Small intestine (tissue), 7 donors: Measurements from ENCODE around the gene NFE2L1. TPM values are rescaled to one million over a fixed set of nuclear protein-coding genes. Genes with fewer than 3 reads are reported as not detected.

Source experiments
- DNase-seq, 2 donors: peaks; one replicate each; pipeline versions ENCODE4 v3.0.0 to v3.0.0-alpha.2; 2013
- FAIRE-seq: peaks from 2 replicates; lab custom pipeline; 2012; peaks lifted over from hg19 to GRCh38; lab: Jason Lieb, UNC
- H3K27ac ChIP-seq, 3 donors: one replicate each; pipeline ENCODE4 v1.5.1; 2013; ENCODE audit warnings: low read length in 2 of 3, mild to moderate bottlenecking in 2 of 3, control low read depth in 1 of 3, inconsistent platforms in 1 of 3, low read depth in 1 of 3, moderate library complexity in 1 of 3
- H3K27me3 ChIP-seq, 3 donors: one replicate each; pipeline ENCODE4 v1.6.1; 2013; ENCODE audit warnings: low read length in 3 of 3, inconsistent platforms in 1 of 3; ENCODE audit not compliant: control insufficient read depth in 3 of 3, insufficient read depth in 3 of 3
- H3K36me3 ChIP-seq, 3 donors: one replicate each; pipeline ENCODE4 v1.6.1; 2013; ENCODE audit warnings: low read length in 3 of 3, inconsistent platforms in 1 of 3, low read depth in 1 of 3, mild to moderate bottlenecking in 1 of 3, moderate library complexity in 1 of 3; ENCODE audit not compliant: control insufficient read depth in 3 of 3, insufficient read depth in 2 of 3
- H3K4me1 ChIP-seq, 3 donors: one replicate each; pipeline ENCODE4 v1.6.1; 2013; ENCODE audit warnings: low read length in 2 of 3, inconsistent platforms in 1 of 3, low read depth in 1 of 3, mild to moderate bottlenecking in 1 of 3, moderate library complexity in 1 of 3; ENCODE audit not compliant: control insufficient read depth in 3 of 3, insufficient read depth in 2 of 3
- H3K4me3 ChIP-seq, 3 donors: one replicate each; pipeline ENCODE4 v1.5.1; 2013; ENCODE audit warnings: low read length in 3 of 3, control low read depth in 1 of 3, inconsistent platforms in 1 of 3, low read depth in 1 of 3, mild to moderate bottlenecking in 1 of 3, moderate library complexity in 1 of 3
- H3K9me3 ChIP-seq, 2 donors: one replicate each; pipeline ENCODE4 v1.6.1; 2013; ENCODE audit warnings: low read depth in 1 of 2, low read length in 1 of 2; ENCODE audit not compliant: control insufficient read depth in 2 of 2, insufficient read depth in 1 of 2
- WGBS, 3 donors: extraction: QIAGEN DNeasy Blood & Tissue Kit; methylation state at CpG; one replicate each; pipeline ENCODE4 v1.1.7; 2013; 5-methylcytosine and 5-hydroxymethylcytosine counted together
- polyA plus RNA-seq, 4 donors: library from polyadenylated mRNA; stranded (reverse) in 3 of 4; unstranded in 1 of 4; fragments of 200-250 nt in 3 of 4; fragments of 120-200 nt in 1 of 4; gene quantifications; one replicate each; pipeline versions ENCODE4 v1.2.1 to v1.2.3, GENCODE V29; 2013
- donor health status: healthy with polysubstance abuse.
- donor health status: control.
- donor health status: control.
- donor health status: Bipolar disorder and iron deficiency.
- donor health status: healthy.

NFE2L1 gene
- polyA plus RNA-seq, 4 donors = 52.1 to 110 (median 74.6) TPM

- H3K27me3 ChIP-seq = no peaks in the 10 kb centered on the region
- peak overlapping the region in 2 of 3 donors; percentile 88 to 91 for H3K27ac ChIP-seq
- FAIRE-seq (no peak), DNase-seq (no peak)
- peaks cover 0 to 4% (median 0%) of the 10 kb centered on the region in 3 donors for H3K4me1 ChIP-seq
- 40 to 65% (median 49%) methylated on average over 10 of the region's 10 CpGs for whole genome bisulfite sequencing, 3 donors
- peaks cover 0 to 3% (median 0%) of the 10 kb centered on the region in 3 donors for H3K36me3 ChIP-seq
- no peaks in the 10 kb centered on the region for H3K9me3 ChIP-seq
- H3K4me3 ChIP-seq = peak overlapping the region in 2 of 3 donors; percentile 74 to 89
Measured at GRCh38 chr17:48100160-48100559, 52.0 kb downstream of the NFE2L1 start.

GRCh38 chr17:48100591-48101011 lies 52.4 kb downstream of the NFE2L1 start:
- Histone ChIP-seq H3K27ac (peak overlapping the region in 2 of 3 donors; percentile 88 to 91), H3K27me3 (no peaks in the 10 kb centered on the region), H3K4me1 (peaks cover 0 to 4% (median 0%) of the 10 kb centered on the region in 3 donors), H3K9me3 (no peaks in the 10 kb centered on the region), H3K4me3 (peak overlapping the region; percentile 74 to 91 (median 89)), H3K36me3 (peaks cover 0 to 3% (median 0%) of the 10 kb centered on the region in 3 donors)
- DNase-seq (peak in 1 of 2 donors; percentile 24), FAIRE-seq (no peak)
- WGBS, 3 donors = 0 to 1% (median 1%) methylated on average over 23 of the region's 23 CpGs

GRCh38 chr17:48101012-48101720 lies 53.0 kb downstream of the NFE2L1 start, which contains the start of gene CBX1:
Gene CBX1, minus strand, starts transcription at chr17:48101478. Its CDS starts 24,474 bp downstream, at chr17:48077004.
- 0 to 1% (median 1%) methylated on average over 49 to 79 of the region's 79 CpGs for WGBS, 3 donors
- Histone ChIP-seq H3K9me3 (no peaks in the 10 kb centered on the region), H3K27me3 (no peaks in the 10 kb centered on the region), H3K36me3 (peaks cover 0 to 3% (median 0%) of the 10 kb centered on the region in 3 donors), H3K4me1 (peaks cover 0 to 4% (median 0%) of the 10 kb centered on the region in 3 donors), H3K4me3 (peak within 1 kb of the TSS; percentile 74 to 91 (median 89)), H3K27ac (peak within 1 kb of the TSS; percentile 68 to 91 (median 88))
- DNase-seq (peak; percentile 90 to 97), FAIRE-seq (no peak)

- no peak for DNase-seq
- no peak for FAIRE-seq
- H3K9me3 ChIP-seq = no peaks in the 10 kb centered on the region
- no peak overlapping the region for H3K27ac ChIP-seq
- H3K4me3 ChIP-seq = no peak overlapping the region
- H3K36me3 ChIP-seq = no peaks in the 10 kb centered on the region
- H3K4me1 ChIP-seq = peaks cover 0 to 4% (median 0%) of the 10 kb centered on the region in 3 donors
- WGBS, 3 donors = 80 to 91% (median 90%) methylated on average over 19 of the region's 19 CpGs
- H3K27me3 ChIP-seq = no peaks in the 10 kb centered on the region
Measured at GRCh38 chr17:48102043-48102750, 54.0 kb downstream of the NFE2L1 start.

- no peak for FAIRE-seq
- Histone ChIP-seq H3K27ac (no peak overlapping the region), H3K4me3 (no peak overlapping the region), H3K4me1 (peaks cover 0 to 5% (median 0%) of the 10 kb centered on the region in 3 donors), H3K9me3 (no peaks in the 10 kb centered on the region), H3K36me3 (no peaks in the 10 kb centered on the region), H3K27me3 (no peaks in the 10 kb centered on the region)
- DNase-seq = no peak
- WGBS, 3 donors = 70 to 81% (median 78%) methylated on average over 14 of the region's 14 CpGs
Measured at GRCh38 chr17:48102798-48103715, 54.9 kb downstream of the NFE2L1 start.

- H3K4me1 ChIP-seq = peaks cover 0 to 11% (median 0%) of the 10 kb centered on the region in 3 donors
- H3K36me3 ChIP-seq = no peaks in the 10 kb centered on the region
- 86 to 89% (median 88%) methylated on average over 7 of the region's 7 CpGs for WGBS, 3 donors
- no peak overlapping the region for H3K4me3 ChIP-seq
- no peaks in the 10 kb centered on the region for H3K27me3 ChIP-seq
- H3K9me3 ChIP-seq = no peaks in the 10 kb centered on the region
- DNase-seq = no peak
- no peak for FAIRE-seq
- H3K27ac ChIP-seq = no peak overlapping the region
Measured at GRCh38 chr17:48104440-48104839, 56.3 kb downstream of the NFE2L1 start.

- FAIRE-seq (no peak), DNase-seq (no peak)
- WGBS, 3 donors = 32 to 44% (median 35%) methylated on average over 13 of the region's 13 CpGs
- H3K4me3 ChIP-seq = peak overlapping the region in 2 of 3 donors; percentile 74 to 86
- peaks cover 0 to 5% (median 0%) of the 10 kb centered on the region in 3 donors for H3K36me3 ChIP-seq
- H3K9me3 ChIP-seq = no peaks in the 10 kb centered on the region
- no peaks in the 10 kb centered on the region for H3K27me3 ChIP-seq
- H3K4me1 ChIP-seq = peaks cover 0 to 6% (median 0%) of the 10 kb centered on the region in 3 donors
- peak overlapping the region in 2 of 3 donors; percentile 95 to 99 for H3K27ac ChIP-seq
Measured at GRCh38 chr17:48106802-48107136, 58.6 kb downstream of the NFE2L1 start.
